Peyer's patch (tissue), 4 donors: ENCODE results near the gene SRCIN1.

ENCODE experiments used
- POLR2A ChIP-seq, 2 donors: fragments of 450-650 bp; IDR thresholded peaks; one replicate each; pipeline ENCODE4 v1.5.1; 2017; ENCODE audit warnings: antibody characterized with exemption in 2 of 2, mild to moderate bottlenecking in 2 of 2, moderate library complexity in 2 of 2
- TF ChIP-seq, protein P1 (sequence below), 6 experiments: fragments of 450-650 bp in 4 of 6; fragments of 200-600 bp in 2 of 6; sonication (generic) in 1 of 6; IDR thresholded peaks; one replicate each; pipeline ENCODE4 v1.5.1; 2017 to 2019; ENCODE audit warnings: antibody characterized with exemption in 6 of 6, mild to moderate bottlenecking in 3 of 6, moderate library complexity in 1 of 6

DNA sequence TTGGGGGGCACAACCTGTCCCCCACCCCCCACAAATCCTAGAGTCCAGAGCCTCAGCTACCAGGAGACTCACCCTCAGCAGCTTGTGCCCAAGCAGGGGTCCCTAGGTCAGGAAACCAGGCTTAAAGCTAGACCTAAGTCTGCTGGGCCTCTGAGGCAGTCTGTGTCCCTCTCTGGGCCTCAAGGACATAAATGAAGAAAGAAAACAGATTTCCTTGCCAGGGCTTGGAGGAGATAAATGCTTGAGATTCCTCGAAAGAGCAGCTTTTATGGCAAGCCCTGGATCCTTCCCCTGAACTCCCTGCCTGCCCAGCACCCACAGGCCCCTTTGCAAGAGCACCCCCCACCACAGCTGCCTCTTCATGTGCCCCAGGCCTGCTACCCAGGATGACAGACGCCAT lies 3.3 kb downstream of the SRCIN1 start:
- TF ChIP-seq POLR2A (IDR thresholded peaks at IDR 0.05): no peak
- TF ChIP-seq, protein P1, sequence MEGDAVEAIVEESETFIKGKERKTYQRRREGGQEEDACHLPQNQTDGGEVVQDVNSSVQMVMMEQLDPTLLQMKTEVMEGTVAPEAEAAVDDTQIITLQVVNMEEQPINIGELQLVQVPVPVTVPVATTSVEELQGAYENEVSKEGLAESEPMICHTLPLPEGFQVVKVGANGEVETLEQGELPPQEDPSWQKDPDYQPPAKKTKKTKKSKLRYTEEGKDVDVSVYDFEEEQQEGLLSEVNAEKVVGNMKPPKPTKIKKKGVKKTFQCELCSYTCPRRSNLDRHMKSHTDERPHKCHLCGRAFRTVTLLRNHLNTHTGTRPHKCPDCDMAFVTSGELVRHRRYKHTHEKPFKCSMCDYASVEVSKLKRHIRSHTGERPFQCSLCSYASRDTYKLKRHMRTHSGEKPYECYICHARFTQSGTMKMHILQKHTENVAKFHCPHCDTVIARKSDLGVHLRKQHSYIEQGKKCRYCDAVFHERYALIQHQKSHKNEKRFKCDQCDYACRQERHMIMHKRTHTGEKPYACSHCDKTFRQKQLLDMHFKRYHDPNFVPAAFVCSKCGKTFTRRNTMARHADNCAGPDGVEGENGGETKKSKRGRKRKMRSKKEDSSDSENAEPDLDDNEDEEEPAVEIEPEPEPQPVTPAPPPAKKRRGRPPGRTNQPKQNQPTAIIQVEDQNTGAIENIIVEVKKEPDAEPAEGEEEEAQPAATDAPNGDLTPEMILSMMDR (IDR thresholded peaks at IDR 0.05): no peak
